Stomach (tissue), 9 donors: Measurements from ENCODE around the gene FRMD5. TPM values are rescaled to one million over a fixed set of nuclear protein-coding genes. Genes with fewer than 3 reads are reported as not detected.

ENCODE experiments used
- DNase-seq, 2 donors: peaks; one replicate each; pipeline versions ENCODE4 v3.0.0 to v3.0.0-alpha.2; 2013 to 2019
- H3K27ac ChIP-seq, 5 donors: fragments of 200-600 bp in 4 of 5; sonication (generic) in 4 of 5; one replicate each; pipeline ENCODE4 v1.5.1; 2013 to 2019; ENCODE audit warnings: mild to moderate bottlenecking in 1 of 5, moderate library complexity in 1 of 5
- H3K27me3 ChIP-seq, 3 donors: fragments of 200-600 bp; sonication (generic); one replicate each; pipeline ENCODE4 v1.5.1; 2017 to 2019; ENCODE audit warnings: mixed run types in 1 of 3
- H3K36me3 ChIP-seq, 4 donors: fragments of 200-600 bp; sonication (generic); 1 replicate in 3 of 4; 2 replicates in 1 of 4; pipeline ENCODE4 v1.5.1; 2016 to 2019
- H3K4me1 ChIP-seq, 4 donors: fragments of 200-600 bp; sonication (generic); one replicate each; pipeline ENCODE4 v1.5.1; 2016 to 2019
- H3K4me3 ChIP-seq, 4 donors: fragments of 200-600 bp; sonication (generic) in 3 of 4; one replicate each; pipeline ENCODE4 v1.5.1; 2016 to 2019; ENCODE audit warnings: mild to moderate bottlenecking in 1 of 4
- H3K9me3 ChIP-seq, 4 donors: fragments of 200-600 bp; sonication (generic); one replicate each; pipeline ENCODE4 v1.5.1; 2016 to 2019
- EP300 ChIP-seq: sonication (generic); formaldehyde crosslinking; IDR thresholded peaks from one replicate; pipeline ENCODE4 v1.6.1; 2017; ENCODE audit warnings: antibody characterized with exemption
- POLR2A ChIP-seq, 4 donors: fragments of 450-650 bp; IDR thresholded peaks; one replicate each; pipeline ENCODE4 v1.6.1; 2016; ENCODE audit warnings: antibody characterized with exemption in 4 of 4, control low read depth in 2 of 4, mild to moderate bottlenecking in 1 of 4, moderate library complexity in 1 of 4
- POLR2AphosphoS5 ChIP-seq, 3 donors: sonication (generic); formaldehyde crosslinking; IDR thresholded peaks; one replicate each; pipeline ENCODE4 v1.6.1; 2016; ENCODE audit warnings: antibody characterized with exemption in 3 of 3
- WGBS, 5 donors: extraction: QIAGEN DNeasy Blood & Tissue Kit in 3 of 5; methylation state at CpG; one replicate each; pipeline versions ENCODE4 v1.1.5 to v1.1.7; 2013 to 2018; 5-methylcytosine and 5-hydroxymethylcytosine counted together
- intact Hi-C: fragments of 100-400 bp; cut with DNase I; formaldehyde crosslinking; loops from one replicate; pipeline ENCODE4 v1.15.1; 2023; ENCODE audit warnings: low total_unique reads
- polyA plus RNA-seq, 3 donors: library from polyadenylated mRNA; stranded (reverse); fragments of 200-250 nt; gene quantifications; one replicate each; pipeline ENCODE4 v1.2.3, GENCODE V29; 2013
- total RNA-seq, 5 donors: library from RNA; depleted of rRNA; stranded (reverse); fragments of >200 nt; gene quantifications; one replicate each; pipeline versions ENCODE4 v1.1.0 to v1.2.3, GENCODE V29; 2014 to 2016
- TF ChIP-seq, protein P1 (sequence below), 7 experiments: fragments of 450-650 bp in 4 of 7; fragments of 200-600 bp in 3 of 7; sonication (generic) in 3 of 7; IDR thresholded peaks; one replicate each; pipeline ENCODE4 v1.5.1; 2016 to 2019; ENCODE audit warnings: antibody characterized with exemption in 7 of 7, control low read depth in 2 of 7, mild to moderate bottlenecking in 1 of 7
- donor health status: healthy with polysubstance abuse.
- donor health status: Bipolar disorder and iron deficiency.
- donor health status: healthy.

The FRMD5 gene
- total and polyA plus RNA-seq, 8 donors = 0.40 to 13.0 (median 2.5) TPM

DNA sequence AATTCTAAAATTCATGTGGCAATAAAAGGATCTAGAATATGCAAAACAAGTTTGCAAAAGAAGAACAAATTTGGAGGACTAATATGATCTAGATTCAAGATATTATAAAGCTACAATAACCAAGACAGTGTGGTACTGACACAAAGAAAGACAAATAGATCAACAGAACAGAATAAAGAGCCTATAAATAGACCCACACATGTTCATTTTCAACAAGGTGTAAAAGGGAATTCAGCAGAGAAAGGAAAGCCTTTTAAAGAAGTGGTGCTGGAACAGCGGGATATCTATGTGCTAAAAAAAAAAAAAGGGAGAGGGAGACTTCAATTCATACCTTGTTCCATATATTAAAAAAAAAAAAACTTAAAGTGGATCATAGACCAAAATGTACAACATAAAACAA, 219.3 kb downstream of the FRMD5 start:
- WGBS, 5 donors = 79 to 93% (median 88%) methylated on average over 1 of the region's 1 CpG
- H3K4me3 ChIP-seq = no peak overlapping the region
- intact Hi-C loops = no loop called here
- DNase-seq = no peak
- no peak for TF ChIP-seq EP300
- TF ChIP-seq, protein P1, sequence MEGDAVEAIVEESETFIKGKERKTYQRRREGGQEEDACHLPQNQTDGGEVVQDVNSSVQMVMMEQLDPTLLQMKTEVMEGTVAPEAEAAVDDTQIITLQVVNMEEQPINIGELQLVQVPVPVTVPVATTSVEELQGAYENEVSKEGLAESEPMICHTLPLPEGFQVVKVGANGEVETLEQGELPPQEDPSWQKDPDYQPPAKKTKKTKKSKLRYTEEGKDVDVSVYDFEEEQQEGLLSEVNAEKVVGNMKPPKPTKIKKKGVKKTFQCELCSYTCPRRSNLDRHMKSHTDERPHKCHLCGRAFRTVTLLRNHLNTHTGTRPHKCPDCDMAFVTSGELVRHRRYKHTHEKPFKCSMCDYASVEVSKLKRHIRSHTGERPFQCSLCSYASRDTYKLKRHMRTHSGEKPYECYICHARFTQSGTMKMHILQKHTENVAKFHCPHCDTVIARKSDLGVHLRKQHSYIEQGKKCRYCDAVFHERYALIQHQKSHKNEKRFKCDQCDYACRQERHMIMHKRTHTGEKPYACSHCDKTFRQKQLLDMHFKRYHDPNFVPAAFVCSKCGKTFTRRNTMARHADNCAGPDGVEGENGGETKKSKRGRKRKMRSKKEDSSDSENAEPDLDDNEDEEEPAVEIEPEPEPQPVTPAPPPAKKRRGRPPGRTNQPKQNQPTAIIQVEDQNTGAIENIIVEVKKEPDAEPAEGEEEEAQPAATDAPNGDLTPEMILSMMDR (IDR thresholded peaks at IDR 0.05) = no peak
- no peak for TF ChIP-seq POLR2AphosphoS5 (IDR thresholded peaks at IDR 0.05)
- TF ChIP-seq POLR2A (IDR thresholded peaks at IDR 0.05) = no peak
- no peaks in the 10 kb centered on the region for H3K36me3 ChIP-seq
- no peaks in the 10 kb centered on the region for H3K9me3 ChIP-seq
- no peak overlapping the region for H3K27ac ChIP-seq
- H3K4me1 ChIP-seq = no peaks in the 10 kb centered on the region
- no peaks in the 10 kb centered on the region for H3K27me3 ChIP-seq

DNA sequence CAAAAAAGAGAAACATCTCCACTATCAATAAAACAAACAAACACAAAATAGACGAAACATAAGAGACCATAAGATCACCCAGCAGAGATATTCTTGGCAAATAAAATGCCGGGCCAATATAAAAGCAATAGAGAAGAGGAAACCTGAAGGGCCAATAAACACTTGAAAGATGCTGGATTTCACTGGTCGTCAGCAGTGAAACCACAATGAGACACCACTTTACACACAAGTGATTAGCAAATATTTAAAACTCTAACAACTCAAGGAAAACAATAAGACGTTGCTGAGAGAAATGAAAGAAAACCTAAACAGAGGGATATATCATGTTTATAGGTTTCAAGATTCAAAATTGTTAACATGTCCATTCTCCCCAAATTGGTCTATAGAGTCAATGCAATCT, 219.7 kb downstream of the FRMD5 start:
- no peak overlapping the region for H3K27ac ChIP-seq
- no peak overlapping the region for H3K4me3 ChIP-seq
- no peak for DNase-seq
- WGBS, 5 donors = 29 to 47% (median 36%) methylated on average over 4 of the region's 4 CpGs
- TF ChIP-seq POLR2AphosphoS5 (IDR thresholded peaks at IDR 0.05) (no peak), EP300 (no peak), POLR2A (IDR thresholded peaks at IDR 0.05) (no peak)
- TF ChIP-seq, protein P1 (IDR thresholded peaks at IDR 0.05) = no peak
- no peaks in the 10 kb centered on the region for H3K36me3 ChIP-seq
- H3K4me1 ChIP-seq = no peaks in the 10 kb centered on the region
- intact Hi-C loops = no loop called here
- H3K9me3 ChIP-seq = no peaks in the 10 kb centered on the region
- H3K27me3 ChIP-seq = no peaks in the 10 kb centered on the region

DNA sequence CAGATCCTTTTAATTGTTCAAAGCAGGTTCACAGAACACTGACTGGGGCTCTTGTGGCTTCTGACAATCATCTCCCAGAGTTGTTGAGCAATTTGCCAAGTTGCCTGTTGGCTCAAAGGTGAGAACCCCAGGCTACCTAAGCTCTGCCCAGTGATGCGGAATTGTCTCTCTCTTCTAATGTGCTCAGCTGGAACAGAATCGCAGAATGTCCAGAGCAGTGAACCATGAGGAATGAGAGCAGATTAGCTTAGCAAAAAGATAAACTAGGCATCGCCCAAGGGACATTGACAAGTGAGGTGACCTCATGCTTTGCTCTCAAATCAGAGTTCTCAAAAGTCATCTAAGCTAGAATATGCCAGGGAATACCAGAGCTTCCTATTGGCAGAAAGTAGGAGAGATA, 220.2 kb downstream of the FRMD5 start:
- no peaks in the 10 kb centered on the region for H3K27me3 ChIP-seq
- WGBS, 5 donors = 75 to 90% (median 80%) methylated on average over 3 of the region's 3 CpGs

GRCh38 chr15:43969802-43970375, 225.2 kb downstream of the FRMD5 start:
- intact Hi-C loops = no loop called here
- Histone ChIP-seq H3K36me3 (no peaks in the 10 kb centered on the region), H3K4me3 (no peak overlapping the region), H3K27ac (no peak overlapping the region), H3K27me3 (no peaks in the 10 kb centered on the region), H3K4me1 (no peaks in the 10 kb centered on the region), H3K9me3 (no peaks in the 10 kb centered on the region)
- WGBS, 5 donors = 94 to 100% (median 95%) methylated on average over 1 of the region's 1 CpG
- DNase-seq = no peak
- no peak for TF ChIP-seq POLR2A (IDR thresholded peaks at IDR 0.05)
- TF ChIP-seq POLR2AphosphoS5 (IDR thresholded peaks at IDR 0.05) = no peak

More for the DNA sequence above, 220.2 kb downstream of the FRMD5 start:
- Histone ChIP-seq H3K9me3 (no peaks in the 10 kb centered on the region), H3K4me1 (no peaks in the 10 kb centered on the region), H3K27ac (no peak overlapping the region), H3K4me3 (no peak overlapping the region), H3K36me3 (no peaks in the 10 kb centered on the region)
- intact Hi-C loops = no loop called here
- no peak for TF ChIP-seq POLR2AphosphoS5 (IDR thresholded peaks at IDR 0.05)
- no peak for TF ChIP-seq EP300
- TF ChIP-seq POLR2A (IDR thresholded peaks at IDR 0.05) = no peak
- TF ChIP-seq, protein P1 (IDR thresholded peaks at IDR 0.05) = no peak
- DNase-seq = peak in 1 of 2 donors; percentile 10

DNA sequence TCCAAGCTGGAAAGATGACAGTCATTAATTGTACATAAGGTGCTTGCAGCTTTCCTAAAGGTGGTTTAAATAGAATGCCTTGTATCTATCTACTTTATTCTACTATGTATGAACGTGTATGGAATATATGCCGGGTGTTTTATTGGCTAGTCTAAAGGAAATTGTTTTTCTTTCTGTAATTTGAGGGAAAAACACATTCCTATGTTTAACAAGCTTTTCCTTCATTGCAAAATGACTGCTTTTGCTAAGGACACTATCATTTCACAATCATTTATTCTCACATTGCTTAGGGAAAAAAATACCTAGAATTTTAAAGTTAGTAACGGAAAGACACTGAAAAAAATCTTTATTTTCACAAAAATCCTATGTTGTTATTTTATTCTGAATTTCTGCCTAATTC, 226.5 kb downstream of the FRMD5 start:
- H3K27me3 ChIP-seq = no peaks in the 10 kb centered on the region
- H3K4me1 ChIP-seq = no peaks in the 10 kb centered on the region
- H3K9me3 ChIP-seq = no peaks in the 10 kb centered on the region
- no peak for TF ChIP-seq EP300
- no peak for TF ChIP-seq POLR2A (IDR thresholded peaks at IDR 0.05)
- TF ChIP-seq, protein P1 (IDR thresholded peaks at IDR 0.05) = no peak
- TF ChIP-seq POLR2AphosphoS5 (IDR thresholded peaks at IDR 0.05) = no peak
- intact Hi-C loops = no loop called here
- H3K36me3 ChIP-seq = no peaks in the 10 kb centered on the region
- WGBS, 5 donors = 75 to 82% (median 79%) methylated on average over 3 of the region's 3 CpGs
- no peak overlapping the region for H3K27ac ChIP-seq
- no peak for DNase-seq
- H3K4me3 ChIP-seq = no peak overlapping the region
